Measurements from ENCODE around the gene DPF1.

DNA sequence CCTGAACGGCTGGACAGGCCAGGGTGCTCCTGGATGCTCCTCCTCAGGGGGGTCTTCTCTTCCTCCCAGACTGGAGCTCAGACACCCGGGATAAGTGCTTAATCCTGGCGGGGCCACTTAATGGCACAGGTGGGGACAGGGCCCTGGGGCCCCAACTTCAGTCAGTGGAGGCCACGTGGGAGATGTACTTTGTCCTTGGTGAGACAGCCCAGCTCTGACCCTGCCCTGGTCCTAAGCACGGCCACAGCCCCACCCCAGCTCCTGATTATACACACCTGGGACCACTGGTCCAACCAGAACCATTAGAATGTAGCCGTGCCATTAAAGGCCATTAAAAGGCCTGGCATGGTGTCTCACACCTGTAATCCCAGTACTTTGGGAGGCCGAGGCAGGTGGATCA lies 24.4 kb upstream of the DPF1 start:
- TF ChIP-seq, protein P1, sequence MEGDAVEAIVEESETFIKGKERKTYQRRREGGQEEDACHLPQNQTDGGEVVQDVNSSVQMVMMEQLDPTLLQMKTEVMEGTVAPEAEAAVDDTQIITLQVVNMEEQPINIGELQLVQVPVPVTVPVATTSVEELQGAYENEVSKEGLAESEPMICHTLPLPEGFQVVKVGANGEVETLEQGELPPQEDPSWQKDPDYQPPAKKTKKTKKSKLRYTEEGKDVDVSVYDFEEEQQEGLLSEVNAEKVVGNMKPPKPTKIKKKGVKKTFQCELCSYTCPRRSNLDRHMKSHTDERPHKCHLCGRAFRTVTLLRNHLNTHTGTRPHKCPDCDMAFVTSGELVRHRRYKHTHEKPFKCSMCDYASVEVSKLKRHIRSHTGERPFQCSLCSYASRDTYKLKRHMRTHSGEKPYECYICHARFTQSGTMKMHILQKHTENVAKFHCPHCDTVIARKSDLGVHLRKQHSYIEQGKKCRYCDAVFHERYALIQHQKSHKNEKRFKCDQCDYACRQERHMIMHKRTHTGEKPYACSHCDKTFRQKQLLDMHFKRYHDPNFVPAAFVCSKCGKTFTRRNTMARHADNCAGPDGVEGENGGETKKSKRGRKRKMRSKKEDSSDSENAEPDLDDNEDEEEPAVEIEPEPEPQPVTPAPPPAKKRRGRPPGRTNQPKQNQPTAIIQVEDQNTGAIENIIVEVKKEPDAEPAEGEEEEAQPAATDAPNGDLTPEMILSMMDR (IDR thresholded peaks at IDR 0.05), result no peak
- TF ChIP-seq POLR2A (IDR thresholded peaks at IDR 0.05), result no peak

All from body of pancreas (tissue), 4 donors.